Activated CD4-positive, alpha-beta memory T cell treated with anti-CD3 and anti-CD28 coated beads for 36 hours (primary cell): ENCODE measurements around the gene GRK6. TPM values are rescaled to one million over a fixed set of nuclear protein-coding genes. Genes with fewer than 3 reads are reported as not detected.

Source experiments
- CTCF ChIA-PET: fragments of 350-600 bp; sonication (Branson Sonifier 250); formaldehyde crosslinking; loops from one replicate; lab custom pipeline; 2021; ENCODE audit warnings: antibody characterized with exemption, inconsistent platforms; lab: Charles Lee
- POLR2A ChIA-PET: fragments of 350-600 bp; sonication (Branson Sonifier 250); formaldehyde crosslinking; loops from one replicate; lab custom pipeline; 2021; ENCODE audit warnings: antibody characterized with exemption; lab: Charles Lee
- DNase-seq: peaks from one replicate; pipeline ENCODE4 v3.0.0-alpha.2; 2020
- H3K27ac Mint-ChIP-seq: one replicate; pipeline ENCODE4 v1.8.0; 2021; ENCODE audit warnings: mixed read lengths
- H3K27me3 Mint-ChIP-seq: one replicate; pipeline ENCODE4 v1.8.0; 2021; ENCODE audit warnings: mixed read lengths
- H3K36me3 Mint-ChIP-seq: one replicate; pipeline ENCODE4 v1.8.0; 2021; ENCODE audit warnings: mixed read lengths
- H3K4me1 Mint-ChIP-seq: one replicate; pipeline ENCODE4 v1.8.0; 2021; ENCODE audit warnings: low read depth, mixed read lengths
- H3K4me3 Mint-ChIP-seq: one replicate; pipeline ENCODE4 v1.8.0; 2021; ENCODE audit warnings: mild to moderate bottlenecking, mixed read lengths
- H3K9me3 Mint-ChIP-seq: one replicate; pipeline ENCODE4 v1.8.0; 2021; ENCODE audit warnings: mixed read lengths
- intact Hi-C: fragments of 100-400 bp; cut with micrococcal nuclease; formaldehyde crosslinking; loops from one replicate; pipeline ENCODE4 v1.15.1; 2023
- total RNA-seq, 2 experiments: library from RNA; stranded (reverse); gene quantifications; one replicate each; pipeline ENCODE4 v1.2.3, GENCODE V29; 2021

The GRK6 gene
- total RNA-seq, 2 experiments from 2014 or later, result 177 to 178 TPM

- H3K27ac Mint-ChIP-seq, result peak overlapping the region; percentile 87
- H3K4me3 Mint-ChIP-seq, result peak overlapping the region; percentile 14
- H3K36me3 Mint-ChIP-seq, result no peaks in the 10 kb centered on the region
- POLR2A ChIA-PET, result interaction anchor here (0.8 to 2.8 kb wide), 12 partner anchors 10 to 66 kb away, joined by 3 to 25 read pairs (median 9); no protein-coding TSS in a partner anchor
- H3K9me3 Mint-ChIP-seq, result no peaks in the 10 kb centered on the region
- no peak for DNase-seq
- peaks cover 45% of the 10 kb centered on the region for H3K4me1 Mint-ChIP-seq
- CTCF ChIA-PET, result interaction anchor here (1.0 to 8.0 kb wide), 19 partner anchors 9 to 119 kb away, joined by 3 to 223 read pairs (median 37); partner anchors contain the start of genes GRK6, LMAN2, MXD3 and PDLIM7
- H3K27me3 Mint-ChIP-seq, result no peaks in the 10 kb centered on the region
- intact Hi-C loops, result loop anchor here (1.0 to 5.0 kb wide), 5 partner anchors 9 to 41 kb away; partner anchors contain the start of gene LMAN2
Measured at GRCh38 chr5:177388521-177389052, 37.9 kb upstream of the GRK6 start.

DNA sequence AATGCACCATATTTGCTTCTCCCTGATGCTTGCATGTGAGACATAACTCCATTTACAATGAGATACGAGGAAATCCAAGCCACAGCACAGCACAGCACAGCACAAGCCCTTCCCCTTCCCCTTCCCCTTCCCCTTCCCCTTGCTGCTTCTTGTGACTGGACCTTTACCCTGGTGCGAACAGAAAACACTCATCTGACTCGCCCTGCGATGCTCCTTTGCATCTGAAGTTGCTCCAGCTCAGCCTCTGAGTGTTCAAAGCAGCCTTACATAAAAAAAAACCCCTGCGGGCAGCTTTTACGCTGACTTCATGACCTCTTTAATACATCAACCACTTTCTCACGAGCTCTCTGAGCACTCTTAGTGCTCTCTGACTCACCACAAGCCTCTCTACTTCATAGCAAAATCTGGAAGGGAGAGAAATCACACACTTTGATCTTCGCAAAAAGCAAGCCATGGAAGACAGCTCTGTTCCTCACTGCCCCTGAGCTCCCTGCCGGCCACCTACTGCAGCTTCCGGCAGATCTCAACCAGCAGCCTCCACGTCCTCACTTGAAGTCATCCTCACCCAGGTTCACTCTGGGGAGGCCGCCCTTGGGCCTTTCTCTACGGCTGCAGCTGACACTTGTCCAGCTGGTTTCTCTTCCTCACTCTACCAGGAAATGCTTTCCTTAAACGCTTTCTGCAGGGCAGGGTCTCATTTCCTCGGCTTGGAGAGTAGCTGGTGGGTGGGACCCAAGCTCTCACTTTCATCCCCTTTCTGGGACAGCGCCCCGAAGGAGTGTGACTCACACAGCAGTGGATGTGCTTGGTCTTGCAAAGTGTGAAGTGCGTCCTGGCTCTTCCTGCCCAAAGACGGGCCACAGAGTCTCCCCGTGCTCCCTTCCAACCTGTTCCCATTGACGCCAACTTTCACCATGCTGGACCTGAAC, 37.0 kb upstream of the GRK6 start:
- Mint-ChIP-seq H3K9me3 (no peaks in the 10 kb centered on the region), H3K27me3 (no peaks in the 10 kb centered on the region), H3K4me1 (peaks cover 45% of the 10 kb centered on the region), H3K27ac (peak overlapping the region; percentile 87), H3K4me3 (peak overlapping the region; percentile 14), H3K36me3 (no peaks in the 10 kb centered on the region)
- intact Hi-C loops, result loop anchor here (1.0 to 5.0 kb wide), 11 partner anchors 10 to 277 kb away; partner anchors contain the start of genes LMAN2, PDLIM7 and PRR7
- ChIA-PET POLR2A (interaction anchor here (0.7 to 2.8 kb wide), 23 partner anchors 11 to 204 kb away, joined by 3 to 25 read pairs (median 4); partner anchors contain the start of genes LMAN2 and PRR7), CTCF (interaction anchor here (0.5 to 8.0 kb wide), 35 partner anchors 10 to 694 kb away, joined by 3 to 223 read pairs (median 15); partner anchors contain the start of genes DDX41, F12, GRK6 and LMAN2)
- DNase-seq, result peak; percentile 84

DNA sequence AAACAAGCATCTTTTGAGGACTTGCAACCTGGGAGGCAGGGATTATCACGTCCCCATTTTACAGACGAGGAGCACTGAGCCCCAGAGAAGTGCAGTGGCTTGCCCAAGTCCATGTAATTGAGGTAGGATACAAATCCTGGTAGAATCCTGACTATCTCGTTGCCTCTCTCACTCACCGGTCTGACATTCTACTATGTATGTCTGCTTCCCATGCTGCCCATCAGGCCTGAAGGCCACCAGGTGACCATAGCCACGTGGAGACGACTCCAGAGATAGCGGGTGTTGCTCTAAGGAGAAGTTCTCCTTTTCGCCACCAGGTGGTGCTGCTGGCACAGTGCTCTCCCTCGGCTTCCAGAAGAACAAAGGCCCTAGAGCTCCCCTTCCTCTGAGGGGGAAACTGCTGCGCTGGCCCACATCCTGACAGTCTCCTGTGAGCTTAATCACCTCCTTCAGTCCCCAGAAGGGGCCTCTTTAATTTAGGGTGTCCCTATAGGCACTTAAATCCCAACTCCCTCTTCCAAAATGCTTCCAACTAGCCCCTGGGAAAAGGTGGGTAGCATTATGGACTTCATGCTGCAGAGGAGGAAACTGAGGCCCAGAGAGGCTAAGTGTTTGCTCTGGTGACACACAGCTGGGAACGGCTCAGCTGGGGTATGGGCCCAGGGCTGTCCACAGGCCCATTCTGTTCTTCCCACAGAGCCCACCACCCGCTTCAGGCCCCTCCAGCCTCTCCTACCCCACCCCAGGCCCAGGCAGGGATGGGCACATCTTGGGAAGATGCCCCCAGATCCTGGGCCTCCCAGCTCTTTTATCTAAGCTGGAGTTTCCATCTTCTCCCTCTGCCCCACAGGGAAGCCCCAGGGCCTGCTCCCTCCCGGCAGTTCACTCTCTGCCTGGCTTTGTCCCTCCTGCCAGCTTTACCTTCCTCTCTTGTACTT, 35.8 kb upstream of the GRK6 start:
- Mint-ChIP-seq H3K4me3 (peak overlapping the region; percentile 17), H3K27ac (peak overlapping the region; percentile 87), H3K27me3 (no peaks in the 10 kb centered on the region), H3K36me3 (no peaks in the 10 kb centered on the region), H3K4me1 (peaks cover 41% of the 10 kb centered on the region), H3K9me3 (no peaks in the 10 kb centered on the region)
- POLR2A ChIA-PET, result interaction anchor here (0.7 to 2.8 kb wide), 18 partner anchors 12 to 203 kb away, joined by 3 to 25 read pairs (median 4); partner anchors contain the start of genes LMAN2, PDLIM7 and PRR7
- intact Hi-C loops, result loop anchor here (1.0 to 5.0 kb wide), 6 partner anchors 13 to 278 kb away; partner anchors contain the start of genes PDLIM7 and PRR7
- peak; percentile 94 for DNase-seq
- CTCF ChIA-PET, result interaction anchor here (0.6 to 8.0 kb wide), 39 partner anchors 9 to 277 kb away, joined by 3 to 223 read pairs (median 13); partner anchors contain the start of genes DDX41, F12, GRK6 and MXD3

- H3K27ac Mint-ChIP-seq, result no peak overlapping the region
- no peak for DNase-seq
- no peaks in the 10 kb centered on the region for H3K27me3 Mint-ChIP-seq
- CTCF ChIA-PET, result interaction anchor here (0.7 to 8.0 kb wide), 9 partner anchors 10 to 108 kb away, joined by 3 to 223 read pairs (median 4); partner anchors contain the start of genes F12 and PFN3
- H3K9me3 Mint-ChIP-seq, result no peaks in the 10 kb centered on the region
- intact Hi-C loops, result loop anchor here (5.0 kb wide), 1 partner anchor 280 kb away; no protein-coding TSS in a partner anchor
- no peaks in the 10 kb centered on the region for H3K36me3 Mint-ChIP-seq
- POLR2A ChIA-PET, result interaction anchor here (0.9 kb wide), 1 partner anchor 53 kb away, joined by 3 read pairs; no protein-coding TSS in a partner anchor
- no peak overlapping the region for H3K4me3 Mint-ChIP-seq
- peaks cover 37% of the 10 kb centered on the region for H3K4me1 Mint-ChIP-seq
Measured at GRCh38 chr5:177392765-177393164, 33.7 kb upstream of the GRK6 start.

DNA sequence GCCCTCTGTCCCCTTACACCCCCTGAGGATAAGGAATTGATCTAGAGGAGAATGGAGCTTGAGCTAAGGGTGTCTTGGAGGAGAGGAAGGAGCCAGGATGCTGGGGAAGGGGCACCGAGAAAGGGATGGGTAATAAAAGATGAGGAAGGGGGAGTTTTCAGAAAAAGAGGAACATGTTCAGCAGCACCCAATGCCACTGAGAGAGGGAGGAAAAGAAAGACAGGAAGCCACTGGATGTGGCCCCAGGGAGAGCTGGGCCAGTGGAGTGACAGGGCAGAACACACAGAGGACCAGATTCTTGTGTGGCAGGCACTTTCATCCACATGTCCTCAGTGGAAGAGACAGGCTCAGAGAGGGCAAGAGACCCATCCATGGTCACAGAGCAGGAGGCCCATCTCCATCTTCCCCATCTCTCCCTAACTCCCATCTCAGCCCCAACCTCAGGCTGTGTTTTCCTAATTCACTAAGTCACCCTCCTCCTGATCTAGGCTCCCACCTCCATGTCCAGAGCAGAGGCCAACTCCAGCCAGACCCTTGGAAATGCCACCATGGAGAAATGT, 33.2 kb upstream of the GRK6 start:
- H3K27ac Mint-ChIP-seq, result no peak overlapping the region
- ChIA-PET CTCF (interaction anchor here (1.0 to 8.0 kb wide), 7 partner anchors 9 to 107 kb away, joined by 3 to 223 read pairs (median 5); partner anchors contain the start of genes F12 and PFN3), POLR2A (interaction anchor here (0.9 kb wide), 1 partner anchor 52 kb away, joined by 3 read pairs; no protein-coding TSS in a partner anchor)
- peaks cover 33% of the 10 kb centered on the region for H3K4me1 Mint-ChIP-seq
- H3K27me3 Mint-ChIP-seq, result no peaks in the 10 kb centered on the region
- no peaks in the 10 kb centered on the region for H3K9me3 Mint-ChIP-seq
- no peak for DNase-seq
- H3K36me3 Mint-ChIP-seq, result no peaks in the 10 kb centered on the region
- no peak overlapping the region for H3K4me3 Mint-ChIP-seq
- intact Hi-C loops, result loop anchor here (5.0 kb wide), 1 partner anchor 281 kb away; no protein-coding TSS in a partner anchor

GRCh38 chr5:177393990-177394389, 32.5 kb upstream of the GRK6 start:
- Mint-ChIP-seq H3K27me3 (no peaks in the 10 kb centered on the region), H3K36me3 (no peaks in the 10 kb centered on the region), H3K4me1 (peaks cover 26% of the 10 kb centered on the region), H3K4me3 (no peak overlapping the region), H3K9me3 (no peaks in the 10 kb centered on the region), H3K27ac (no peak overlapping the region)
- DNase-seq, result no peak
- intact Hi-C loops, result loop anchor here (5.0 kb wide), 1 partner anchor 282 kb away; no protein-coding TSS in a partner anchor
- POLR2A ChIA-PET, result no interaction called here
- CTCF ChIA-PET, result interaction anchor here (0.9 to 8.0 kb wide), 6 partner anchors 9 to 108 kb away, joined by 4 to 223 read pairs (median 7); partner anchors contain the start of genes F12 and PFN3

- ChIA-PET POLR2A (no interaction called here), CTCF (interaction anchor here (8.0 kb wide), 1 partner anchor 7 kb away, joined by 223 read pairs; the partner anchor contains the start of gene PFN3)
- no peaks in the 10 kb centered on the region for H3K27me3 Mint-ChIP-seq
Measured at GRCh38 chr5:177396078-177396477, 30.4 kb upstream of the GRK6 start.

DNA sequence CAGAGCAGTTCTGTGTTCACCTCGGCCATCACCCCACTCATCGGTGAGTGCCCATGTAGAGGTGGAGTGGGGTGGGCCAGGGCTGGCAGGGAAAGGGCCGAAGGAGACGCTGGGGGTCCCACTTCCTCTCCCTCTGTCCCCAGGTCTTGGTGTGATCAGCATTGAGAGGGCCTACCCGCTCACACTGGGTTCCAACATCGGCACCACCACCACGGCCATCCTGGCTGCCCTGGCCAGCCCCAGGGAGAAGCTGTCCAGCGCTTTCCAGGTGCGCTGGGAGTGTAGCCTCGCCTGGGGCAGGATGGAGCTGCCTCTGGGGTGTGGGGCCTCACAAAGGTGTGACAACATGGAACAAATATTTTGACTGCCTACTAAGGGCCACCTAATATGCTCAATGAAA, 29.7 kb upstream of the GRK6 start:
- ChIA-PET CTCF (interaction anchor here (0.6 kb wide), 1 partner anchor 14 kb away, joined by 4 read pairs; no protein-coding TSS in a partner anchor), POLR2A (no interaction called here)
- intact Hi-C loops, result no loop called here
- Mint-ChIP-seq H3K4me1 (peaks cover under 1% of the 10 kb centered on the region), H3K4me3 (no peak overlapping the region), H3K36me3 (no peaks in the 10 kb centered on the region), H3K27ac (no peak overlapping the region), H3K27me3 (no peaks in the 10 kb centered on the region), H3K9me3 (no peaks in the 10 kb centered on the region)
- no peak for DNase-seq

More at GRCh38 chr5:177396078-177396477, 30.4 kb upstream of the GRK6 start:
- Mint-ChIP-seq H3K27ac (no peak overlapping the region), H3K4me3 (no peak overlapping the region), H3K36me3 (no peaks in the 10 kb centered on the region), H3K4me1 (peaks cover 5% of the 10 kb centered on the region), H3K9me3 (no peaks in the 10 kb centered on the region)
- no peak for DNase-seq
- intact Hi-C loops, result no loop called here

DNA sequence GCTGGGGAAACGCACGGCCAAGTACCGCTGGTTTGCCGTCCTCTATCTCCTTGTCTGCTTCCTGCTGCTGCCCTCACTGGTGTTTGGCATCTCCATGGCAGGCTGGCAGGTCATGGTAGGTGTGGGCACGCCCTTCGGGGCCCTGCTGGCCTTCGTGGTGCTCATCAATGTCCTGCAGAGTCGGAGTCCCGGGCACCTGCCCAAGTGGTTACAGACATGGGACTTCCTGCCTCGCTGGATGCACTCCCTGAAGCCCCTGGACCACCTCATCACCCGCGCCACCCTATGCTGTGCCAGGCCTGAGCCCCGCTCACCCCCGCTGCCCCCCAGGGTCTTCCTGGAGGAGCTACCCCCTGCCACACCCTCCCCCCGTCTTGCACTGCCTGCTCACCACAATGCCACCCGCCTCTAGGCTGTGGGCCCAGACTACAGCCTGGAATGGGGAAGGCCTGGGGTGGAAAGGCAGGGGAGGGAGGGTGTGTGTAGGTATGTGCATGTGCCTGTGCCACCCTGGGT, 28.5 kb upstream of the GRK6 start:
- Mint-ChIP-seq H3K4me3 (no peak overlapping the region), H3K27me3 (peaks cover 4% of the 10 kb centered on the region)

More for the DNA sequence above, 28.5 kb upstream of the GRK6 start:
- Mint-ChIP-seq H3K27ac (no peak overlapping the region), H3K36me3 (no peaks in the 10 kb centered on the region), H3K4me1 (peaks cover 10% of the 10 kb centered on the region), H3K9me3 (no peaks in the 10 kb centered on the region)
- ChIA-PET CTCF (no interaction called here), POLR2A (no interaction called here)
- intact Hi-C loops, result no loop called here
- no peak for DNase-seq
